ENCODE measurements around the gene SRP72. TPM values are rescaled to one million over a fixed set of nuclear protein-coding genes. Genes with fewer than 3 reads are reported as not detected.

SRP72 gene
- total RNA-seq, 4 donors from 2014 or later, result 52.2 to 99.2 (median 77.0) TPM

GRCh38 chr4:56435140-56435926 is 32.1 kb upstream of the SRP72 start, which contains the start of gene PPAT:
Gene PPAT, minus strand, starts transcription at chr4:56435615. Its CDS starts 138 bp downstream, at chr4:56435477.
- whole genome bisulfite sequencing, result 0% methylated on average over 9 of the region's 61 CpGs
- H3K4me3 ChIP-seq, result peak within 1 kb of the TSS; percentile 57
- peak; percentile 98 for DNase-seq (ENCODE audit: low spot score in 2 of 2)
- TF ChIP-seq POLR2AphosphoS5 (IDR thresholded peaks at IDR 0.05) (peak in 1 of 3 donors; percentile 3), POLR2A (IDR thresholded peaks at IDR 0.05) (no peak), EP300 (IDR thresholded peaks at IDR 0.05) (no peak), CTCF (IDR thresholded peaks at IDR 0.05) (peak in 1 of 2 donors; percentile 53)
- peaks cover 31% of the 10 kb centered on the region for H3K4me1 ChIP-seq
- H3K36me3 ChIP-seq, result no peaks in the 10 kb centered on the region
- H3K27ac ChIP-seq, result peak within 1 kb of the TSS; percentile 89
- H3K9me3 ChIP-seq, result no peaks in the 10 kb centered on the region
- no peaks in the 10 kb centered on the region for H3K27me3 ChIP-seq

GRCh38 chr4:56438766-56439165 is 28.7 kb upstream of the SRP72 start:
- H3K27ac ChIP-seq, result no peak overlapping the region
- no peaks in the 10 kb centered on the region for H3K27me3 ChIP-seq
- no peak for DNase-seq (ENCODE audit: low spot score in 2 of 2)
- peaks cover 30% of the 10 kb centered on the region for H3K4me1 ChIP-seq
- H3K9me3 ChIP-seq, result no peaks in the 10 kb centered on the region
- H3K36me3 ChIP-seq, result peaks cover 12% of the 10 kb centered on the region
- no peak overlapping the region for H3K4me3 ChIP-seq
- no peak for TF ChIP-seq POLR2A (IDR thresholded peaks at IDR 0.05)
- TF ChIP-seq POLR2AphosphoS5 (IDR thresholded peaks at IDR 0.05), result no peak
- 92% methylated on average over 2 of the region's 2 CpGs for WGBS

- H3K9me3 ChIP-seq, result no peaks in the 10 kb centered on the region
- no peaks in the 10 kb centered on the region for H3K27me3 ChIP-seq
- H3K4me1 ChIP-seq, result peaks cover 19% of the 10 kb centered on the region
- 95% methylated on average over 1 of the region's 1 CpG for WGBS
- H3K4me3 ChIP-seq, result no peak overlapping the region
- H3K36me3 ChIP-seq, result peaks cover 19% of the 10 kb centered on the region
- TF ChIP-seq CTCF (IDR thresholded peaks at IDR 0.05) (no peak), EP300 (IDR thresholded peaks at IDR 0.05) (no peak), POLR2A (IDR thresholded peaks at IDR 0.05) (no peak), POLR2AphosphoS5 (IDR thresholded peaks at IDR 0.05) (no peak)
- DNase-seq (ENCODE audit: low spot score in 2 of 2), result no peak
- H3K27ac ChIP-seq, result no peak overlapping the region
These were observed 26.4 kb upstream of the SRP72 start for GRCh38 chr4:56440983-56441382.

GRCh38 chr4:56444719-56445118 is 22.7 kb upstream of the SRP72 start:
- Histone ChIP-seq H3K4me1 (peaks cover 3% of the 10 kb centered on the region), H3K27me3 (no peaks in the 10 kb centered on the region), H3K9me3 (no peaks in the 10 kb centered on the region), H3K36me3 (peaks cover 43% of the 10 kb centered on the region), H3K4me3 (no peak overlapping the region), H3K27ac (no peak overlapping the region)
- no peak for DNase-seq (ENCODE audit: low spot score in 2 of 2)
- WGBS, result 97% methylated on average over 2 of the region's 2 CpGs
- TF ChIP-seq CTCF (IDR thresholded peaks at IDR 0.05) (no peak), POLR2A (IDR thresholded peaks at IDR 0.05) (no peak), EP300 (IDR thresholded peaks at IDR 0.05) (no peak), POLR2AphosphoS5 (IDR thresholded peaks at IDR 0.05) (no peak)

- H3K9me3 ChIP-seq, result no peaks in the 10 kb centered on the region
- H3K36me3 ChIP-seq, result peaks cover 53% of the 10 kb centered on the region
- 97% methylated on average over 1 of the region's 1 CpG for WGBS
- H3K4me3 ChIP-seq, result no peak overlapping the region
- no peaks in the 10 kb centered on the region for H3K27me3 ChIP-seq
- no peak overlapping the region for H3K27ac ChIP-seq
- DNase-seq (ENCODE audit: low spot score in 2 of 2), result no peak
- no peak for TF ChIP-seq POLR2A (IDR thresholded peaks at IDR 0.05)
- no peak for TF ChIP-seq CTCF (IDR thresholded peaks at IDR 0.05)
- TF ChIP-seq EP300 (IDR thresholded peaks at IDR 0.05), result no peak
- no peak for TF ChIP-seq POLR2AphosphoS5 (IDR thresholded peaks at IDR 0.05)
- no peaks in the 10 kb centered on the region for H3K4me1 ChIP-seq
These were observed 21.7 kb upstream of the SRP72 start for GRCh38 chr4:56445699-56446098.
